ENCODE data around the gene PKD1.

PKD1 gene

GRCh38 chr16:2070576-2071453, 64.9 kb downstream of the PKD1 start:
- H3K4me3 ChIP-seq (ENCODE audit: control insufficient read depth, low read depth, low read length), result no peak overlapping the region
- TF ChIP-seq CTCF (IDR thresholded peaks at IDR 0.05; ENCODE audit: control insufficient read depth, insufficient read depth, low read depth, low read length, missing control alignments), result no peak
- DNase-seq (ENCODE audit: low read depth), result no peak

GRCh38 chr16:2066139-2066538, 69.6 kb downstream of the PKD1 start:
- no peak for DNase-seq (ENCODE audit: low read depth)
- H3K4me3 ChIP-seq (ENCODE audit: control insufficient read depth, low read depth, low read length), result no peak overlapping the region
- TF ChIP-seq CTCF (IDR thresholded peaks at IDR 0.05; ENCODE audit: control insufficient read depth, insufficient read depth, low read depth, low read length, missing control alignments), result no peak

GRCh38 chr16:2064368-2064945, 71.2 kb downstream of the PKD1 start:
- no peak for DNase-seq (ENCODE audit: low read depth)
- TF ChIP-seq CTCF (IDR thresholded peaks at IDR 0.05; ENCODE audit: control insufficient read depth, insufficient read depth, low read depth, low read length, missing control alignments), result no peak
- H3K4me3 ChIP-seq (ENCODE audit: control insufficient read depth, low read depth, low read length), result no peak overlapping the region

- H3K4me3 ChIP-seq (ENCODE audit: control insufficient read depth, low read depth, low read length), result no peak overlapping the region
- no peak for TF ChIP-seq CTCF (IDR thresholded peaks at IDR 0.05; ENCODE audit: control insufficient read depth, insufficient read depth, low read depth, low read length, missing control alignments)
- no peak for DNase-seq (ENCODE audit: low read depth)
Measured at GRCh38 chr16:2063861-2064260, 71.8 kb downstream of the PKD1 start.

GRCh38 chr16:2062801-2063200, 72.9 kb downstream of the PKD1 start:
- H3K4me3 ChIP-seq (ENCODE audit: control insufficient read depth, low read depth, low read length), result no peak overlapping the region
- no peak for TF ChIP-seq CTCF (IDR thresholded peaks at IDR 0.05; ENCODE audit: control insufficient read depth, insufficient read depth, low read depth, low read length, missing control alignments)
- no peak for DNase-seq (ENCODE audit: low read depth)

- no peak overlapping the region for H3K4me3 ChIP-seq (ENCODE audit: control insufficient read depth, low read depth, low read length)
- no peak for TF ChIP-seq CTCF (IDR thresholded peaks at IDR 0.05; ENCODE audit: control insufficient read depth, insufficient read depth, low read depth, low read length, missing control alignments)
- DNase-seq (ENCODE audit: low read depth), result no peak
Measured at GRCh38 chr16:2061526-2061925, 74.2 kb downstream of the PKD1 start.

All from AG09309 (cell line).